SK-N-SH (cell line): ENCODE data around the gene VASP.

ENCODE experiments used
- CTCF ChIP-seq: fragments of 200-600 bp; sonication (generic); IDR thresholded peaks from 2 replicates; pipeline ENCODE4 v1.6.1; 2017; ENCODE audit warnings: antibody characterized with exemption, mild to moderate bottlenecking, moderate library complexity
- FOSL2 ChIP-seq: IDR thresholded peaks from 2 replicates; pipeline ENCODE4 v1.4.0; 2012; ENCODE audit warnings: low read depth, mild to moderate bottlenecking, moderate library complexity, borderline replicate concordance
- FOXJ3 ChIP-seq: sonication (generic); formaldehyde crosslinking; IDR thresholded peaks from 2 replicates; pipeline ENCODE4 v1.5.1; 2020; ENCODE audit warnings: mild to moderate bottlenecking, missing genetic modification reagents
- JUND ChIP-seq: IDR thresholded peaks from 2 replicates; pipeline ENCODE4 v1.4.0; 2012
- NRF1 ChIP-seq: IDR thresholded peaks from 2 replicates; pipeline ENCODE4 v1.6.1; 2012; ENCODE audit warnings: low read depth, mild to moderate bottlenecking, low read length
- POLR2AphosphoS5 ChIP-seq: IDR thresholded peaks from 2 replicates; pipeline ENCODE4 v1.6.1; 2012; ENCODE audit warnings: low read depth, low read length
- RAD21 ChIP-seq: IDR thresholded peaks from 2 replicates; pipeline ENCODE4 v1.6.1; 2012; ENCODE audit warnings: mild to moderate bottlenecking, low read length
- RXRA ChIP-seq: IDR thresholded peaks from 2 replicates; pipeline ENCODE4 v1.4.0; 2012; ENCODE audit warnings: low read depth, mild to moderate bottlenecking, borderline replicate concordance
- TEAD4 ChIP-seq: IDR thresholded peaks from 2 replicates; pipeline ENCODE4 v1.4.0; 2012; ENCODE audit warnings: mild to moderate bottlenecking, borderline replicate concordance; ENCODE audit not compliant: insufficient read depth
- YY1 ChIP-seq: IDR thresholded peaks from 2 replicates; pipeline ENCODE4 v1.4.0; 2012; ENCODE audit warnings: low read depth, mild to moderate bottlenecking

DNA sequence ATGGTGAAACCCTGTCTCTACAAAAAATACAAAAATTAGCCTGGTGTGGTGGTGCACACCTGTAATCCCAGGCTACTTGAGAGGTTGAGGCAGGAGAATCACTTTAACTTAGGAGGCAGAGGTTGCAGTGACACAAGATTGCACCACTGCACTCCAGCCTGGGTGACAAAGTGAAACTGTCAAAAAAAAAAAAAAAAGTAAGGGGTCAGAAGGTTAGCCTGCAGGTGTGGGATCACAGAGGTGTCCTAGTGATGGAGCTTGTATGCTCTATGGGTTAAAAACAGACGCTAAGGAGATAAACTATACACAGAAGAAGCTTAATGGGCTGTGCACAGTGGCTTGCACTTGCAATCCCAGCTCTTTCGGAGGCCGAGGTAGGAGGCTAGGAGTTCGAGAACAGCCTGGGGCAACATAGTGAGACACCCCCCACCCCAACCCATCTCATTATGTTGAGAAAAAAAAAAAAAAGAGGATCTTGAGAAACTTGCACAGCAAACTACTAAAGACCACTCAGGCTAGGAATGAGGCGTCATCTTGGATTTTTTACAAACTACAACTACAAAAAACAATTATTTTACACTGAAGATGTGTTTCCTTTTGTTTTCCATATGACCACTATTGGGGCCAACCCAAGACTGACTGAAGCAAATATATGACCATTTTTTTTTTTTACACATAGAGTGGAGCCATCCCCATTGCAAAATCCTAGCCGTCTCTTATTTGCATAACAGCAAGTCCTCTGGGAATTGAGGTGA, 31.6 kb upstream of the VASP start:
- TF ChIP-seq RXRA: no peak
- no peak for TF ChIP-seq CTCF
- TF ChIP-seq YY1: no peak
- TF ChIP-seq RAD21: no peak
- TF ChIP-seq NRF1: no peak
- TF ChIP-seq FOSL2: no peak
- no peak for TF ChIP-seq POLR2AphosphoS5
- no peak for TF ChIP-seq TEAD4
- TF ChIP-seq FOXJ3 (CRISPR knock-in tag): no peak
- no peak for TF ChIP-seq JUND
